ENCODE measurements around the gene CAMK2D. TPM values are rescaled to one million over a fixed set of nuclear protein-coding genes. Genes with fewer than 3 reads are reported as not detected.

Gene CAMK2D
- total RNA-seq, 1 donor from 2014 or later, result 214 TPM

DNA sequence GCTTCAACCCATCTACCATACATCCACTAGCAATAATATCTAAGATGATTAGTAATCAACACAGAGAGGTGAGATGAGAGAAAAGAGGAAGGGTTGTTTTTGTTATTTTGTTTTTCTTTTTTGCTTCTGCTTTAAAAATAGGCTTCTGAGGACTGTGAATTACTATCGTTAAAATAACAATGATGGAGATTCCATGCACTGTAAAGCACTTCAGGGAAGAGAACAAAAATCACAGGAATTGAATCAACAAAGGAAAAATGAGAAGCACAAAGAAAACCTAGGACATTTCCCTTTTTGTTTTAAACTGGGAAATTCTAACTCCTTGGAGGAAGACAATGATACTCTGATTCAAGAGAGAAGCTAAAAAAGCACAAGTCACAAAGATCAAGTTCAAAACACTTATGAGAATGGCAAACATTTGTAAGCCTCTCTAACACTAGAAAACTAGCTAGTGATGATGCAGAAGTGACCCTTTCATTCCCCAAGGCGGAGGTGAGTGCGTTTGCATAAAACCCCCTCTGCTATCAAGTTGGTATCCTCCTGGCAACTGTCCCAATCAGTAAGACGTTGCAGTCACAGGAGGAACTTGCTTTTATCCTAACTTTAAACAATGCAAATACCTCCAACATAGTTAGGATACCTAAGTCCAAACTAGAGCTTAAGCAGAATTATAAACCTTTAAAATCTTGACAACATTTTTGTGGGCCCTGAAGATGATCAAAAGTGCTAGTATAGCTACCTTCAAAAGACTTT lies 308.5 kb downstream of the CAMK2D start:
- ATAC-seq (no peak), DNase-seq (ENCODE audit: missing footprints) (no peak)
- intact Hi-C loops (cut with DNase I), result loop anchor here (10.0 kb wide), 1 partner anchor 52 kb away; no protein-coding TSS in a partner anchor

DNA sequence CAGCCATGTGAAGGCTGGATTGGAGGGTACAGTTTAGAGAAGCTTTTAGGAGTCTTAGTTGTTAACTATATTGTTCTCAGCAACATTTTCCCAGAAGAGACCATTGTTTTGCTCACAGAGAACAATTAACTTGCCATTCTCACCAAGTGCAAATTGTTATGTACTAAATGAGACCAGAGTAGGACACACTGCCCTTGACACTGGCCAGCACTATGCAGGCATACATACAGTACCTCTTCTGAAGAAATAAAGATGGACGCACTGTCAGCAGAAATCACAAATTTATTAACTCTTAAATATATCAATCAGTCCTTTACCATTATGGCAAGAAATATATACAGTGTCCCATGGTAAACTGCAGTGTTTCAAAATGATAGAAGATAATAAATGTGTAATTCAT lies 309.4 kb downstream of the CAMK2D start:
- intact Hi-C loops (cut with DNase I), result loop anchor here (10.0 kb wide), 1 partner anchor 53 kb away; no protein-coding TSS in a partner anchor
- DNase-seq (ENCODE audit: missing footprints) (no peak), ATAC-seq (no peak)

DNA sequence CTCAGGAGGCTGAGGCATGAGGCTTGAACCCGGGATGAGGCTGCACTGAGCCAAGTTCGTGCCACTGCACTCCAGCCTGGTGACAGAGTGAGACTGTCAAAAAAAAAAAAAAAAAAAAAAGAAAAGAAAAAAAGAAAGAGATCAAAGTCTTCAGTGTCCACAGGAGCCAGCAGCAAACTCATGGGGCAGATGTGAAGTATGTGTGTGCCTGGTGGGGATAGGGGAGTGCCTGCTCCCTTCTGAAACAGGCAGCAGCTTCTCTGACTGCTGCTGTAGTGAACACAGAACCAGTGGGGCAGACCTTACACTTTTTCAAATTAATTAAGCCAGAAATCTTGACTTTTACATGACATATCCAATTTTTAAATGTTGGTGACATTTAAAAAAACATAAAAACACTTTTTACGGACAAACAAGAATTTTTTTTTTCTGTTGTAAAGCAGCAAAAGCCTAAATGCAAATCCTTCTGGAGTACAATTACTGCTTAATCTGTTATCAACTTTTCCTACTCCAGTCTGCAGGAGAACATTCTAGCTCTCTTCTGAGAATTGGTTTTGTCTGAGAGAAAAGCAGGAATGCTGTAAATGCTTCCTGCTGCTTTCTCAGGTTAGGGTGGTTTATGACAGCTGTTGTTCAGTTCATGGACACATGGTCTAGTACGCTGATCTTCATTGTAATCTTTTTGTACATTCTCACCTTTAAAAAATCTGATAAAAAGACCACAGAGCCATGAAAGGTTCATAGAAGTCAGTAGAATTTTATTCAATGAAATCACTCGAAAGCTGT lies 311.1 kb downstream of the CAMK2D start:
- no peak for ATAC-seq
- intact Hi-C loops (cut with DNase I), result loop anchor here (10.0 kb wide), 1 partner anchor 54 kb away; no protein-coding TSS in a partner anchor

DNA sequence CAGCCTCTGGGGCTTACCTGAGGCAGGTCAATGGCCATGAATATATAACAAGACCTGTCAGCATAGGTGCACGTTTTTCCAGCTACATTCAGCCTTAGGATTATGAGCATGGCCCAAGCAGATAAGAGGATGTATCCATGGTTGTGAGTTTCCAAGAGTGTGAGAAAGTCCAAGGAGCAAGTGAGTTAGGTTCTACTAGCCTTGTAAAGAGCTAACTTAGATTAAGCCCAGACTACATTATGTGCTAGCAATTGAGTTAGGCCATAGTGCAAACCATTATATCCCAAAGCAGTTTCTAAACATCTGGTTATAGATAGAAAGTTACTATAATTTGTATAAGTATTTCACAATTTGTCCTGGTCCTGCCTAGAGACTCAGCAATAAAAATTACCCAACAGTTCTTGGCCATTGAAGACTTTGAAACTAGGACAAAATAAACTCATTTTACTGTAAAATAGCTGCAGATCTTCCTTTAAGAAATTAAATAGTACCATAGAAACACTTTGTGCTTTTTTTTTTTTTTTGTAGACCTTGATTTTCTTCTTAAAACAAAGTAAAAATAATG lies 312.0 kb downstream of the CAMK2D start:
- no peak for DNase-seq (ENCODE audit: missing footprints)
- intact Hi-C loops (cut with DNase I), result loop anchor here (5.0 kb wide), 2 partner anchors 88 to 313 kb away; partner anchors contain the start of gene CAMK2D
- peak; percentile 35 for ATAC-seq

More for the DNA sequence above, 311.1 kb downstream of the CAMK2D start:
- DNase-seq (ENCODE audit: missing footprints), result no peak

DNA sequence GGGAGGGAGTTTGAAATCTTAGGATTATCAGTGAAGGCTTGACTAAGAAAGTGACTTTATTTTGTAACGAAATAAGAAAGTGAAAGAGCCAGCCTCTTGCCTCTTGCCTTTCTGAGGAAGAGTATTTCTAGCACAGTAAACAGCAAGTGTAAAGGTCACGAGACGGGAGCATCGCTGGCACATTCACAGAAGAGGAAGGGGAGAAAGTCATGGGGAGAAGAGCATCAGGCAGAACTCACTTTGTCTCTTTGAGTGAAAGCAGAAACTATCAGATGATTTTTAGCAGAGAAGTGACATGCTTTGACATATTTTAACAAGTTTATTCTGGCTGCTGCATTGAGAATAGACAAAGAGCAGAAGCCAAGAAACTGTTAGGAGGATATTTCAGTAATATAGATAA lies 313.8 kb downstream of the CAMK2D start:
- DNase-seq (ENCODE audit: missing footprints), result no peak
- intact Hi-C loops (cut with DNase I), result loop anchor here (5.0 kb wide), 2 partner anchors 90 to 315 kb away; partner anchors contain the start of gene CAMK2D
- no peak for ATAC-seq

DNA sequence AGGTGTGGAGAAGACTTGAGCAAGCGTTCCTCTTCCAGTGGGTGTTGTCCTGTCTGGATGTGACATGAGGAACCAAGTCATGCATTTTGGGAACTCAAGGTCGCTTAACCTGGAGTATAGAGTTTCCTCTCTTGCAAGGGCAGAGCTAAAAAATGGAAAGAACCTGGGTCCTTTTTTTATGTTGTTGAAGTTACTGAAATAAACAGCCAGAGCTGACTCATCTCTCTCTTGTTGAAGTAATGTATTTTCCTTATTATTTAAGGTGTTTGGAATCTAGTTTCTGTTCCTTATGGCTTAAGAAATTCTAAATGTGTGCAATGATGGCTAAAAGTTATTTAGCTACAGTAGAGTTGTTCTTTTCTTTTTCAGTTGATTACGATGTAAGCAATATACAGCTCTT lies 314.5 kb downstream of the CAMK2D start:
- ATAC-seq (no peak), DNase-seq (ENCODE audit: missing footprints) (no peak)
- intact Hi-C loops (cut with DNase I), result loop anchor here (5.0 kb wide), 2 partner anchors 90 to 315 kb away; partner anchors contain the start of gene CAMK2D

DNA sequence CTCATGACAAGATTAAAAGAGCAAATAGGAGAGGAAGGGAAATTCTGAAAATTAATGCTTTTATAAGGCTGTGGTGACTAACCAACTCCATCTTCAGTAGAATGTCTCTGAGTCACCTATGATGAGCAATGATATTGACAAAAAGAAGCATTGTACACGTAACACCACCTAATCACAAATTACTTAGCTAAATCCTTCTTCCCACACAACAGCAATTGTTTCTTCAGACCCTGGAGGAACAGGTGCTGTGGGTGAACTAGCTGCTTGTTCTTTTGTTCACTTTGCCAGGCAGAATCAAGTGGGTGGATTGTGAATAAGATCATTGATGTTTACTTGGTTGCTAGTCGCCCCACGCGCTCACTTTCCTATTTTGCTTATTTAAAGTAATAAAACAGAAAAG lies 315.5 kb downstream of the CAMK2D start:
- no peak for DNase-seq (ENCODE audit: missing footprints)
- intact Hi-C loops (cut with DNase I), result loop anchor here (5.0 kb wide), 2 partner anchors 91 to 316 kb away; partner anchors contain the start of gene CAMK2D
- ATAC-seq, result no peak

DNA sequence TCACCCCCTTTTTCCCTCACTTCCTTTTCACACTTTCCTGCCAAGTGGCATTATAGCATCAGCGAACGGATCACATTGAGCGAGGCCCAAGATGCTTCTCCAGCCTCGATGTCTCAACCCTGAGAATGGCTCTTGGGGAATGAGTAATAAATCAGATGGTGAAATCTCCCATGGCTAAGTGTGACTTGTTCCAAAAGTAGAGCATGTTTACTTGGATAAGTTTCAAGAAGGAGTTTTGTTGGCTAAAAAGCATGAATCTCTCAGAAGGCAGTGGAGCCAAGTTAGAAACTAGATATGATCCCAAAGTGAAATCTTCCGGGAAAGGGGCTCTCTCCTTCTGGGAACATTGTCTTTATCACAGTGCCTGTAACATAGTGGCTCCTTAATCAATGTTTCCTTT lies 316.3 kb downstream of the CAMK2D start:
- DNase-seq (ENCODE audit: missing footprints) (peak; percentile 65), ATAC-seq (peak; percentile 85)

DNA sequence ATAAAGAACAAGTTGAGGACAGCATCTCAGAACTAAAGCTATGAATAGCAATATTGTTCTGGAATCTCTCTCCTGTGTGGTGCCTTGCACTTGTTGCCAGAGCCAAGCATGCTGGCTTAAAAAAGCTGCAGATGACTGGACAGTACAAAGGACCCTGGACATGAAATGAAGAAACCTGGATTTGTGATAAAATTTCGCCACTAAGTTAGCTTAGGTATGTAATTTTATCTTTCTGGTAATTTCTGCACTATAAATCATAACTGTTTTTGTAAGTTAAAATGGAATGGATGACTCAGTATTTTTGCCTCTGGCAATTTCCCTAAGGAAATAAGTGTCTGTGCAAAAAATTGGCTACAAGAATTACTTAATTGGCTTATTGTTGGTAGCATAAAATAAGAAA lies 317.2 kb downstream of the CAMK2D start:
- DNase-seq (ENCODE audit: missing footprints) (no peak), ATAC-seq (peak; percentile 54)
- intact Hi-C loops (cut with DNase I), result no loop called here

More for the DNA sequence above, 316.3 kb downstream of the CAMK2D start:
- intact Hi-C loops (cut with DNase I), result loop anchor here (5.0 kb wide), 2 partner anchors 92 to 317 kb away; partner anchors contain the start of gene CAMK2D

DNA sequence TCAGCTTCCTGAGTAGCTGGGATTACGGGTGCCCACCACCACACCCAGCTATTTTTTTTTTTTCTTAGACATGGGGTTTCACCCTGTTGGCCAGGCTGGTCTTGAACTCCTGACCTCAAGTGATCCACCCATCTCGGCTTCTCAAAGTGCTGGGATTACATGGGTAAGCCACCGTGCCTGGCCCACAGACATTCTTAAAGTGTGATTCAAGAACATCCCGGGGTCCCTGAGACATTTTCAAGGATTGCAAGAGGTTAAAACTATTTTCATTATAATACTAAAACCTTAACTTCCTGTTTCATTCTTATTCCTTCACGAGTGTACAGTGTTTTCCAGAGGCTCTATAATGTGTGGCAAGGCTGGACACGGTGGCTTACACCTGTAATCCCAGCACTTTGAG lies 318.7 kb downstream of the CAMK2D start:
- ATAC-seq (no peak), DNase-seq (ENCODE audit: missing footprints) (no peak)
- intact Hi-C loops (cut with DNase I), result no loop called here

DNA sequence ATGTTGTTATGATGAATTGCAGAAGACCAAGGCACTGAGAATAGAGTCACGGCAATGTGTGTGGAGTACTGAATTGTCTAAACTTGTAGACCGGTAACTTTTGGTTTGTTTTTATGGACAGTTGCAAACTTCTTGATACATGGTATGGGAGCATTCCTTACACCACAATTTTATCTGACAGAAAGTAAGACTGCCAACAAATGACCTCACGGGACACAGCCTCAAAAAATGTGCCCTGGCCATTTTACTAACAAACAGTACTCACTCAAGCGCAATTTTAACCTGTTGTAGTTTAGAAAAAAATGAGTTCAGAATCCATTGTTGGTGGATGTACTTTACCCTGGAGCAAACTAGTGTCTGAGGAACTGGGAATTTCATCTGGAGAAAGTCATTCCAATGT lies 321.2 kb downstream of the CAMK2D start:
- intact Hi-C loops (cut with DNase I), result no loop called here
- DNase-seq (ENCODE audit: missing footprints) (no peak), ATAC-seq (no peak)

DNA sequence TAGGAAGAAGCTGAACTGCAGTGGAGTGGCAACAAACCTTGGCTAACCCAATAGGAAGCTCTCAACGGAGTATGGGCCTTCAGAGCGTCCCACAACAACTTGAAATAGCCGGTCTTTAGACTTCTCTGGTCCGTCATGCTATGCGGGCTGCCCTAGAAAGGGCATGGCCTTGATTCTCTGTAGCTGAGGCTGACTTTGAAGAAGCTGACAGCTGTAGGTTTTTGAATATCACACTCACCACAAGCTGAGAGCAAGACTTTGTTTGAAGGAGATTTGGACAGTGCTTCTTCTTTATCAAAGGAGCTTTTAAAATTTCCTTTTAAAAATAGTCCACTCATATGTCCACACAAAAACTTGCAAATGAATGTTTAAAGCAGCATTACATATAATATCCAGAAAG lies 322.9 kb downstream of the CAMK2D start:
- no peak for ATAC-seq
- DNase-seq (ENCODE audit: missing footprints), result no peak
- intact Hi-C loops (cut with DNase I), result no loop called here

DNA sequence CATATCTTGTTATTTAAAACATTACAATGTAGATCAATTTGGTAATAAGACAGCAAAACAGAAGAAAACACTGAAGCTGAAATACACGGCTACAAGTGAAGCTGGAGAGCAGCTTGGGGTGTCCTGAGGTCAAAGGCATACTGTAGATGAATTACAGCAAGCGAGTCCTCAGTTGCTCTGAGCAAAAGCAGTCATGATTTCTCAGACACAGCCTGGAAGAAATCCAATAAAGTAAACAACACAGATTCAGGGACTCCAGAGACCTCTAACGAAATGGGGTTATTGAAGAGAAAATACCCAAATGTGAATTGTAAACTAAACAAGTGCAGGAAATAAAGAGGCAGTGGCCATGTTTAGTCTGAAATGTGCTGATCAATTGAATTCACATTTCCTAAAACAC lies 324.4 kb downstream of the CAMK2D start:
- peak; percentile 46 for ATAC-seq
- DNase-seq (ENCODE audit: missing footprints), result no peak
- intact Hi-C loops (cut with DNase I), result no loop called here

DNA sequence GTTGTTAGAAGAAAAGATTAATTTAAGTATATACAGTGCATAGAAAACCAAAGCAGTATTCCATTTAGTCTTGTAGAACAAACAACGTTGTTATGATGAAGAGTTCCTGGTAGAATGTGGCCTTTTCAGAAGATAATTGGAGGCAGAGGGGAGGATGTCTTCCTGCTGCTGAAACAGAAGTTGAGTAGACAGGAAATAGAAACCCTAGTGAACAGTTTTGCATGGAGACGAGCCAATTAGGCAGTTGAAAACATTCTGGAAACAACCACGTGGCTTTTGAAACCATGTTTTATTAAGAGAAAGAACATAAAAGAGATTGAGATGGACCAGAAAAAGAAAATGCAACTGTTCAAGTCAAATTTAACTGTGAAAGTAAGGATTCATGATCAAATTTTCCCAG lies 325.2 kb downstream of the CAMK2D start:
- DNase-seq (ENCODE audit: missing footprints) (no peak), ATAC-seq (peak; percentile 76)
- intact Hi-C loops (cut with DNase I), result no loop called here

DNA sequence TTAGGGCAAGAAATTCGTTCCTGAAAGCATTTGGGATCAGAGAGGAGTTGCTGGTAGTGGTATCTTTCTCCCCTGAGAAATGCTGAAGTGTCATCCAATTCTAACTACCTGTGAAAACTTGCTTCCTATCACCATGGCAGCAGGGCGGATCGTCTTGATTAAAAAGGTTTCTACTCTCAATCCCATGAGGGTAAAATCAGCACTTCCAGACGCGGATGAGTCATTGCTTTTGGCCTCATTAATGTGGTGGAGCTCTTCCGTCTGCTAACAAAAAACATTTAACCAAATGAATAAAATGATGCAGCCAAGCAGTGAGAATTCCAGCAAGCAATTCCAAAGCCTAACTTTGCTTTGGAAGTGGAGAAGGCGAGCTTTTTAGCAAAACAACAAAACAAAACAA lies 325.6 kb downstream of the CAMK2D start:
- ATAC-seq, result peak; percentile 79
- intact Hi-C loops (cut with DNase I), result no loop called here
- DNase-seq (ENCODE audit: missing footprints), result no peak

DNA sequence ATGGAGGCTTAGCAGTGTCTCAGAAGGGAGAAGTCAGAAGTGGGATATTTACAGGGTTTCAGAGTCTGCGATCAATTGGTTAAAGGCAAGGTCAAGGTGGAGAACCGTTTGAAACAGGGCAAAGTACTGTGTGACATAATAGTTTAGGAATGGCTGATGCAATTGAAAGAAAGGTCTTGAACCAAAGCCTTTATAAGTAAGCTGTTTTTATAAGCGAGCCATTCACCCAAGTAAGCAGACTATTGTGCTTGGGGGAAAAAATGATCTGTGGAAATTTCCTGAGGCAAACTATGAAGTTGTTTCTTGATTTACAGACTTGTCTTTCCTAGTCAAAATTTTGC lies 327.3 kb downstream of the CAMK2D start:
- intact Hi-C loops (cut with DNase I), result no loop called here
- DNase-seq (ENCODE audit: missing footprints) (no peak), ATAC-seq (no peak)

DNA sequence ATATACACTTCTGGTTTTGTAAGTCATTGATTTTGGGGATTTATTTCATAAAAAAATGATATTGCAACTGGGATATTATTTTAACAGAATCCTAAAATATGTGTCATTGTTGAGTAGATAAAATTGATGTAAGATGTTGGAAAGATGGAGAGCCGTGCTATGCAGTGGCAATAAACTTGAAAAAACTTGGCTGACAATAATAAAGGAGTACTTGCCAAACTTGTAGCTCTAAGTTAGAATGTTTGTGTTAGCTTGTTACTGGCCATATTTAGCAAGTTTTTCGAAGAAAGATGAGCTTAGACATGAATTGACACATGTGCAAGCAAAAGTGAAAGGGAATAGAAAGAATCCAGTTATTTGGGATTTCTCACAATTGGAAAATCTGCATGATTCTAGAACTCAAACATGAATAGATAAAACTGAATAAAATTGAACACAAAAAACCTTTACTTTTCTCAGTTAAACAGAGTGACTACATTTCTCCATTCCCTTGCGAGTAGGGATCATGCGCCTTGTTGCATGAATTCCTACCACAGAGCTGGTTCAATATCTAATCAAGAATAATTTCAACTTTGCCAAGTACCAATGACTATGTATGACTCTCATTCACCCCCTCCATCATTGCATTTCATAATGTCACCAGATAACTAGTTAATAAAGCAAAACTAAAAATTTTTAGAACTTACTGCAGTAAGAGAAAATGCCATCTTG lies 327.8 kb downstream of the CAMK2D start:
- intact Hi-C loops (cut with DNase I), result no loop called here
- no peak for ATAC-seq

DNA sequence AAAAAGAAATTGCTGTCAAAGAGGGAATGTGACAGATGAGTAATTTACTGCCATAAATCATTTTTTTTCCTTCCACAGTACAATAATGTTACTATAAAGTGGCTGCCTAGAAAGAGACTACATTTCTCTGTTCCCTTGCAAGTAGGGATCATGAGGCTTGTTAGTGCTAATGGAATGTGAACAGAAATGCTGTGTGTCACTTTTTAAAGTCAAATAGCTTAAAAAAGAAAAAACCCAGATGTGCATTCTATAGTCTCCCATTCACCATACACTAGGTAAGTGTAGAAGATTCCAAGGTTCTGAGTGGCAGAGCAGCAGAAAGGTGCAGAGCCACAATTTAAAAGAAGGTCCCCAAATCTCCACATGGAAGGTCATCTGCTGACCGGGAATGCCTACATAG lies 328.4 kb downstream of the CAMK2D start:
- DNase-seq (ENCODE audit: missing footprints), result no peak
- intact Hi-C loops (cut with DNase I), result no loop called here
- ATAC-seq, result no peak

More for the DNA sequence above, 327.8 kb downstream of the CAMK2D start:
- DNase-seq (ENCODE audit: missing footprints), result no peak

DNA sequence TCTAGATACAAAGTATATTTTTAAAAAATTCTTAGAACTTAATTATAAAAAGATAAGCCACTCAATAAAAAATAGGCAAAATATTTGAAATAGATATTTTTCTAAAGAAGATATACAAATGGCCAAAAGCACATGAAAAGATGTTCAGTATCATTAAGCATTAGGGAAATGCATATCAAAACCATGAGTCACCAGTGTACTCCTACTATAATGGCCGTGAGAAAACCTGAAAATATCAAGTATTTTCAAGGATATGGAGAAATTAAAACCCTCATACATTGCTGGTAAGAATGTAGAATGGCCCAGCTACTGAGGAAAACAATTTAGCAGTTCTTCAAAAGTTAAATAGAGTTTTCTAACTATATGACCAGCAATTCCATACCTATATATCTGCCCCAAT lies 337.9 kb downstream of the CAMK2D start:
- ATAC-seq, result no peak
- intact Hi-C loops (cut with DNase I), result no loop called here
- DNase-seq (ENCODE audit: missing footprints), result no peak

Data from Right ventricle myocardium inferior (tissue), 1 donor.